GM12874 (cell line): Measurements from ENCODE around the gene CUL4A.

Experiments used
- CTCF ChIP-seq: IDR thresholded peaks from 2 replicates; pipeline ENCODE4 v1.5.1; 2011; ENCODE audit warnings: low read depth, mild to moderate bottlenecking, control low read depth, low read length, moderate library complexity; ENCODE audit not compliant: insufficient read depth

Gene CUL4A

GRCh38 chr13:113304121-113304520 is 94.7 kb downstream of the CUL4A start:
- no peak for TF ChIP-seq CTCF

GRCh38 chr13:113305208-113305607 is 95.8 kb downstream of the CUL4A start:
- TF ChIP-seq CTCF: no peak

GRCh38 chr13:113307491-113307890 is 98.1 kb downstream of the CUL4A start:
- TF ChIP-seq CTCF: no peak

DNA sequence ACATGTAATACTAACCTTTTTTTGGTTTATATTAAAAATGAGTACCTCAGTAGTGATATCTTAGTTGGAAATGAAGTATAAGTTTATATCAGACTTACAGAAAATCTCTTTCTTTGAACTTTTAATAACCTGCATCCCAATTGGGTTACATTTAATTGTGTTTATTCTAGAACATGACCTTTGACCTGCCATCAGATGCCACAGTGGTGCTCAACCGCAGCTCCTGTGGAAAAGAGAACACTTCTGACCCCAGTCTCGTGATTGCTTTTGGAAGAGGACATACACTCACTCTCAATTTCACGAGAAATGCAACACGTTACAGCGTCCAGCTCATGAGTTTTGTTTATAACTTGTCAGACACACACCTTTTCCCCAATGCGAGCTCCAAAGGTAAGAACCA is 100.1 kb downstream of the CUL4A start:
- no peak for TF ChIP-seq CTCF

GRCh38 chr13:113315992-113316391 is 106.6 kb downstream of the CUL4A start:
- TF ChIP-seq CTCF: no peak
